Measurements from ENCODE around the gene CYB5B.

DNA sequence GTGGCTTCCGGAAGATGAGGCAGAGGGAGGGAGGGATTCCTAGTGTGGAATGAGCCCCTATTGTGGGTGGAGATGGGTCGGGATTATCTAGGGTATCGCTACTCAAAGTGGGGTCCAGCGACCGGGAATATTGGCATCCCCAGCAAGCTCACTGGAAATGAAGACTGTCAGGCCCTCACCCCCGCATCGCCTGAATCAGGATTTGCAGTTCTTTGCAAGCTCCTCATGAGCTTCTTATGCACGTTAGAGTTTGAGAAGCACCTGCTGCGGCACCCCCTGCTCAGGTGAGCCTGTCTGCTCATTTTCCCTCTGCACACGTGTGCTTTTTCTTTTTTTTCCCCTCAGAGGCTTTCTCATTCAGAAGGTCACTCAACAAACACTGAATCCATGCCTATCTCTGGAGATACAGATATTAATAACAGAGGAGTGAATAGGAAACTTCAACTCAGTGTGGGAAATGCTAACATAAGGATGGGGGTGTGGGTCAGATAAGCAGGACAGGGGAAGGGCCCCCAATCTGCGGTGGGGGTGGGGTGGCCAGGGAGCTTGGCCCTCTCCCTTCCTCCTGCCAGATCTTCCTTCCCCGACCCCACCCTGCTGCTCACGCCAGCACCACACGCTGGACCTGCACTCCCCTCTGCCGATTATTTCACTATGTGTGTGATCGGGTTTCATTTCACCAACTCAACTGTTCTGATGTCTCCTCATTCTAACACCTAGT, 73.6 kb downstream of the CYB5B start:
- TF ChIP-seq, protein P1, sequence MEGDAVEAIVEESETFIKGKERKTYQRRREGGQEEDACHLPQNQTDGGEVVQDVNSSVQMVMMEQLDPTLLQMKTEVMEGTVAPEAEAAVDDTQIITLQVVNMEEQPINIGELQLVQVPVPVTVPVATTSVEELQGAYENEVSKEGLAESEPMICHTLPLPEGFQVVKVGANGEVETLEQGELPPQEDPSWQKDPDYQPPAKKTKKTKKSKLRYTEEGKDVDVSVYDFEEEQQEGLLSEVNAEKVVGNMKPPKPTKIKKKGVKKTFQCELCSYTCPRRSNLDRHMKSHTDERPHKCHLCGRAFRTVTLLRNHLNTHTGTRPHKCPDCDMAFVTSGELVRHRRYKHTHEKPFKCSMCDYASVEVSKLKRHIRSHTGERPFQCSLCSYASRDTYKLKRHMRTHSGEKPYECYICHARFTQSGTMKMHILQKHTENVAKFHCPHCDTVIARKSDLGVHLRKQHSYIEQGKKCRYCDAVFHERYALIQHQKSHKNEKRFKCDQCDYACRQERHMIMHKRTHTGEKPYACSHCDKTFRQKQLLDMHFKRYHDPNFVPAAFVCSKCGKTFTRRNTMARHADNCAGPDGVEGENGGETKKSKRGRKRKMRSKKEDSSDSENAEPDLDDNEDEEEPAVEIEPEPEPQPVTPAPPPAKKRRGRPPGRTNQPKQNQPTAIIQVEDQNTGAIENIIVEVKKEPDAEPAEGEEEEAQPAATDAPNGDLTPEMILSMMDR (optimal IDR thresholded peaks at IDR 0.05 in 1 of 3, IDR thresholded peaks at IDR 0.05 in 1 of 3, conservative IDR thresholded peaks at IDR 0.05 in 1 of 3; ENCODE audit: extremely low read depth in 1 of 3, insufficient read depth in 2 of 3, low read length in 3 of 3): no peak
- no peak for TF ChIP-seq EZH2 (IDR thresholded peaks at IDR 0.05; ENCODE audit: low read length)
